ENCODE results near the gene MRC2.

DNA sequence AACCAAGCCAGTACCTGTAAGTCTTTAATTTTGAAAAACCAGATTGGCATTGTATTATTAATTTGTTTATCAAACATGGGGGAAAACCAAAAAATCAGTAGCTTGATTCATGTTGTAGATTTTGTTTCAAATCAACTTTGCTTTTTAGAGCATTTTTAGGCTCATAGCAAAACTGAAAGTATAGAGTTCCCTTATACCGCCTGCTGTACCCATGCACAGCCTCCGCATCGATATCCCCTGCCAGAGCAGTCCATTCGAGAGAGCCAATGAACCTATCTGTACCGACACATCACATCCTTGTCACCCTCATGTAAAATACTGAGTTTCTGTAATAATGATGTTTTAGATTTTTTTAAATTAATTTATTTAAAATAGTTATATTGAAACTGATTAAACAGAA is 16.2 kb upstream of the MRC2 start:
- TF ChIP-seq SNAI2 (CRISPR knock-in tag; IDR thresholded peaks at IDR 0.05): no peak
- no peak for TF ChIP-seq ZNF8 (CRISPR knock-in tag; IDR thresholded peaks at IDR 0.05)
- no peak for TF ChIP-seq CSDC2 (CRISPR knock-in tag; IDR thresholded peaks at IDR 0.05)
- TF ChIP-seq CSRNP3 (CRISPR knock-in tag; IDR thresholded peaks at IDR 0.05): no peak
- TF ChIP-seq TCF4 (CRISPR knock-in tag; IDR thresholded peaks at IDR 0.05; ENCODE audit: borderline replicate concordance): no peak
- TF ChIP-seq ZFP3 (CRISPR knock-in tag; IDR thresholded peaks at IDR 0.05): no peak

Measured in SK-N-SH treated with all-trans-retinoic acid at 6 μM for 48 hours (cell line).